Calu3 (cell line): ENCODE data around the gene PSMA8. TPM values are rescaled to one million over a fixed set of nuclear protein-coding genes. Genes with fewer than 3 reads are reported as not detected.
"Not testable (repeated sequence)": the region's sequence is repeated elsewhere in the genome, so short reads cannot be mapped to it uniquely, and the experiment has no call there.

ENCODE experiments used
- BruUV-seq: library from RNA; stranded (reverse); fragments of 400-500 nt; replicated peaks from 2 replicates; lab custom pipeline; 2021; lab: Mats Ljungman, UMichigan
- CTCF ChIA-PET: fragments of 300-600 bp; sonication (Branson Sonifier 250); formaldehyde crosslinking; loops from one replicate; lab custom pipeline; 2022; ENCODE audit warnings: antibody characterized with exemption; lab: Charles Lee
- DNase-seq: peaks from one replicate; pipeline ENCODE4 v3.0.0; 2022
- H3K27ac Mint-ChIP-seq: one replicate; pipeline ENCODE4 v1.8.0; 2022; ENCODE audit warnings: mixed read lengths; ENCODE audit not compliant: unreplicated experiment
- H3K27me3 Mint-ChIP-seq: one replicate; pipeline ENCODE4 v1.8.0; 2022; ENCODE audit warnings: mixed read lengths; ENCODE audit not compliant: unreplicated experiment
- H3K36me3 Mint-ChIP-seq: one replicate; pipeline ENCODE4 v1.8.0; 2022; ENCODE audit warnings: mild to moderate bottlenecking, moderate library complexity, mixed read lengths; ENCODE audit not compliant: insufficient read depth, unreplicated experiment
- H3K4me1 Mint-ChIP-seq: one replicate; pipeline ENCODE4 v1.8.0; 2022; ENCODE audit warnings: mild to moderate bottlenecking, low read depth, mixed read lengths; ENCODE audit not compliant: unreplicated experiment
- H3K4me3 Mint-ChIP-seq: one replicate; pipeline ENCODE4 v1.8.0; 2022; ENCODE audit warnings: mild to moderate bottlenecking, low read depth, moderate library complexity, mixed read lengths; ENCODE audit not compliant: unreplicated experiment
- H3K9me3 Mint-ChIP-seq: one replicate; pipeline ENCODE4 v1.8.0; 2022; ENCODE audit warnings: low read depth, mixed read lengths; ENCODE audit not compliant: unreplicated experiment
- intact Hi-C: fragments of 100-400 bp; cut with micrococcal nuclease; formaldehyde crosslinking; loops from one replicate; pipeline ENCODE4 v1.10.0; 2022; ENCODE audit not compliant: unreplicated experiment
- total RNA-seq: library from RNA; stranded (reverse); gene quantifications from 2 replicates; pipeline ENCODE4 v1.2.3, GENCODE V29; 2022
- TF ChIP-seq, protein P1 (sequence below): fragments of 200-600 bp; IDR thresholded peaks from one replicate; pipeline ENCODE4 v1.8.0; 2022; ENCODE audit warnings: antibody characterized with exemption; ENCODE audit not compliant: unreplicated experiment

PSMA8 gene
- total RNA-seq, 1 experiment from 2014 or later: not detected

DNA sequence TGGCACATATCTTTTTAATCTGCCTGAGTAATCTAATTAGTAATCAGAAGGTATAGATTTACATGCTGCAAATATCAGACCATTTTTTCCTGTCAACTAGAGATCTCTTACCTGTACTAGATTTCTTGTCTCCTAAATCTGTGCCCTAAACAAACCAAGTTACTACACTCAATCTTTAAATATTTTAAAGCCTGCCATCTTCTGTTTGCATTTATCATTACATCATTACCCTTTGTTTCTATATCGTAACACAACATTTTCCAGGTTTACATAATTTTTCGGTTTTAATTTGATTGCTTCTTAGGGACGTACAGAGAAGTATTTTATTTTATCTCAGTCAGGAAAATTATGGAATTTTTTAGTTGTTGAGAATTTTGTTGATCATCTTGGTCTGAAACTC is 25.7 kb downstream of the PSMA8 start:
- intact Hi-C loops: loop anchor here (1.0 kb wide), 1 partner anchor 238 kb away; no protein-coding TSS in a partner anchor
- CTCF ChIA-PET: interaction anchor here (0.6 kb wide), 1 partner anchor 224 kb away, joined by 7 read pairs; no protein-coding TSS in a partner anchor

GRCh38 chr18:26164571-26164970 is 30.9 kb downstream of the PSMA8 start:
- Mint-ChIP-seq H3K27ac (no peak overlapping the region), H3K4me3 (no peak overlapping the region), H3K36me3 (no peaks in the 10 kb centered on the region), H3K27me3 (peaks cover 14% of the 10 kb centered on the region), H3K9me3 (no peaks in the 10 kb centered on the region), H3K4me1 (no peaks in the 10 kb centered on the region)
- TF ChIP-seq, protein P1, sequence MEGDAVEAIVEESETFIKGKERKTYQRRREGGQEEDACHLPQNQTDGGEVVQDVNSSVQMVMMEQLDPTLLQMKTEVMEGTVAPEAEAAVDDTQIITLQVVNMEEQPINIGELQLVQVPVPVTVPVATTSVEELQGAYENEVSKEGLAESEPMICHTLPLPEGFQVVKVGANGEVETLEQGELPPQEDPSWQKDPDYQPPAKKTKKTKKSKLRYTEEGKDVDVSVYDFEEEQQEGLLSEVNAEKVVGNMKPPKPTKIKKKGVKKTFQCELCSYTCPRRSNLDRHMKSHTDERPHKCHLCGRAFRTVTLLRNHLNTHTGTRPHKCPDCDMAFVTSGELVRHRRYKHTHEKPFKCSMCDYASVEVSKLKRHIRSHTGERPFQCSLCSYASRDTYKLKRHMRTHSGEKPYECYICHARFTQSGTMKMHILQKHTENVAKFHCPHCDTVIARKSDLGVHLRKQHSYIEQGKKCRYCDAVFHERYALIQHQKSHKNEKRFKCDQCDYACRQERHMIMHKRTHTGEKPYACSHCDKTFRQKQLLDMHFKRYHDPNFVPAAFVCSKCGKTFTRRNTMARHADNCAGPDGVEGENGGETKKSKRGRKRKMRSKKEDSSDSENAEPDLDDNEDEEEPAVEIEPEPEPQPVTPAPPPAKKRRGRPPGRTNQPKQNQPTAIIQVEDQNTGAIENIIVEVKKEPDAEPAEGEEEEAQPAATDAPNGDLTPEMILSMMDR: no peak
- no peak for DNase-seq
- intact Hi-C loops: no loop called here
- no TSS peak for BruUV-seq
- CTCF ChIA-PET: no interaction called here

More for the DNA sequence above, 25.7 kb downstream of the PSMA8 start:
- H3K9me3 Mint-ChIP-seq: no peaks in the 10 kb centered on the region
- no peak for DNase-seq
- no peak overlapping the region for H3K4me3 Mint-ChIP-seq
- H3K36me3 Mint-ChIP-seq: no peaks in the 10 kb centered on the region
- H3K27ac Mint-ChIP-seq: no peak overlapping the region
- H3K4me1 Mint-ChIP-seq: no peaks in the 10 kb centered on the region
- BruUV-seq: no TSS peak
- peaks cover 12% of the 10 kb centered on the region for H3K27me3 Mint-ChIP-seq
- TF ChIP-seq, protein P1: no peak

DNA sequence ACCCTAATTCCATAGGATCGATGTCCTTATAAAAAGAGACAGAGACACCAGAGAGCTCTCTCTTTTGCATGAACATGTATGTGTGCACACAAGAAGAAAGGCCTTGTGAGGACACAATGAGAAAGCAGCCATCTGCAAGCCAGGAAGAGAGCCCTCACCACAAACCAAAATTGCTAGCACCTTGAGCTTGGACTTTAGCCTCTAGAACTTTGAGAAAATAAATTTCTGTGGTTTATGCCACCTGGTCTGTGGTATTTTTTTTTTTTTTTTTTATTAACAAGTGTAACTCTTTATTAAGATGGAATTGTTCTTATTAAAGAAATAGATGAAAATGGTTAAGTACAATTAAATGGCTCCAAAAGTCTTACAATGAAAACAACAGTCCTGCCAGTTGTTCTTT is 33.9 kb downstream of the PSMA8 start:
- H3K36me3 Mint-ChIP-seq, DNase-seq, CTCF ChIA-PET, intact Hi-C loops, BruUV-seq, H3K4me3 Mint-ChIP-seq, H3K9me3 Mint-ChIP-seq, H3K4me1 Mint-ChIP-seq, H3K27ac Mint-ChIP-seq: not testable (repeated sequence)
- peaks cover 15% of the 10 kb centered on the region for H3K27me3 Mint-ChIP-seq

GRCh38 chr18:26175481-26175880 is 41.8 kb downstream of the PSMA8 start:
- DNase-seq: no peak
- TF ChIP-seq, protein P1: no peak
- Mint-ChIP-seq H3K36me3 (no peaks in the 10 kb centered on the region), H3K27me3 (peaks cover 24% of the 10 kb centered on the region), H3K9me3 (no peaks in the 10 kb centered on the region), H3K4me1 (no peaks in the 10 kb centered on the region), H3K27ac (no peak overlapping the region), H3K4me3 (no peak overlapping the region)
- intact Hi-C loops: no loop called here
- no TSS peak for BruUV-seq
- CTCF ChIA-PET: no interaction called here

- H3K27ac Mint-ChIP-seq: no peak overlapping the region
- intact Hi-C loops: no loop called here
- BruUV-seq: no TSS peak
- TF ChIP-seq, protein P1: no peak
- CTCF ChIA-PET: no interaction called here
- H3K9me3 Mint-ChIP-seq: no peaks in the 10 kb centered on the region
- no peak for DNase-seq
- no peaks in the 10 kb centered on the region for H3K36me3 Mint-ChIP-seq
- H3K4me1 Mint-ChIP-seq: no peaks in the 10 kb centered on the region
- H3K27me3 Mint-ChIP-seq: peaks cover 24% of the 10 kb centered on the region
- no peak overlapping the region for H3K4me3 Mint-ChIP-seq
Observed at GRCh38 chr18:26176134-26176533, 42.5 kb downstream of the PSMA8 start.
